CD4-positive, alpha-beta T cell treated with Interleukin-4 for 1 hour (primary cell): ENCODE measurements around the gene NPM3.

ENCODE experiments used
- DNase-seq, 2 donors: peaks; one replicate each; pipeline ENCODE4 v3.0.0-alpha.2; 2020 to 2022

Gene NPM3, protein sequence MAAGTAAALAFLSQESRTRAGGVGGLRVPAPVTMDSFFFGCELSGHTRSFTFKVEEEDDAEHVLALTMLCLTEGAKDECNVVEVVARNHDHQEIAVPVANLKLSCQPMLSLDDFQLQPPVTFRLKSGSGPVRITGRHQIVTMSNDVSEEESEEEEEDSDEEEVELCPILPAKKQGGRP

DNA sequence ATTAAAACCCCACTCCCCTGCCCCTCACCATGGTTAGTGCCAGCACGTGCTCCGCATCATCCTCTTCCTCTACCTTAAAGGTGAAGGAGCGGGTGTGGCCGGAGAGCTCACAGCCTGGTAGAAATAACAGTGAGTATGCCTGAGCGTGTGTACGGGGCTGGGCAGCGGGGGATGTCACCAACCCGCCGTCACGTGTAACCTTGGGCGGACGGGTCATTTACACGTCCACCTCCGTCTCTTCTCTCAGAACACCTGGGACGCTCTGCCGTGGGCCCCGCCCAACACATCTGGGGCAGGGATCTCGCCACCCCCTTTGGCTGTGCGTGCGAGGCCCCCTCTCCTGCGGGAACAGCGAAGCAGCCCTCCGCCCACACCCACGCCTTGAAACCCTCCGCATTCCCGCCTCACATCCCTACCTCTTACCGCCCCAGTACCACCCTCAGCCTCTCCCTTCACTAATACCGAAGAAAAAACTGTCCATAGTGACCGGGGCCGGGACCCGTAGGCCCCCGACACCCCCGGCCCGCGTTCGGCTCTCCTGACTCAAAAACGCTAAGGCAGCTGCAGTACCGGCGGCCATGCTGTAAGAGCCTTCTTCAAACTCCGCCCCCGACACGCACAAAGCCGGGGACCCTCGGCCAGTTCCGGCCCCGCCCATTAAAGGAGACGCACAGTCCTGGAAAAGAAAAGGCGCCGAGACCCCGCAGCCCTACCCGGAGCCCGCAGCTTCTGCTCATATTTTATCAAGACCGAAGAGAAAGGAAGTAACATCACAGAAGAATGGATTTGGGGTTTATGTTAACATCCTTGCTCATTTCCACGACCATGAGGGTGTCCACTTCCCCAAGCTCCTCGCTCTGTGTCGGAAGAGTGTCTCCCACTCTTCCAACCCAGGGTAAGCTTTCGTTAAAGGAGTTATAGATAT lies at the start of gene NPM3:
NPM3 (minus strand) TSS at position 636 of the 925 bp plus-strand sequence; CDS start at position 580, 56 bp downstream.
- peak; percentile 79 to 80 for DNase-seq

DNA sequence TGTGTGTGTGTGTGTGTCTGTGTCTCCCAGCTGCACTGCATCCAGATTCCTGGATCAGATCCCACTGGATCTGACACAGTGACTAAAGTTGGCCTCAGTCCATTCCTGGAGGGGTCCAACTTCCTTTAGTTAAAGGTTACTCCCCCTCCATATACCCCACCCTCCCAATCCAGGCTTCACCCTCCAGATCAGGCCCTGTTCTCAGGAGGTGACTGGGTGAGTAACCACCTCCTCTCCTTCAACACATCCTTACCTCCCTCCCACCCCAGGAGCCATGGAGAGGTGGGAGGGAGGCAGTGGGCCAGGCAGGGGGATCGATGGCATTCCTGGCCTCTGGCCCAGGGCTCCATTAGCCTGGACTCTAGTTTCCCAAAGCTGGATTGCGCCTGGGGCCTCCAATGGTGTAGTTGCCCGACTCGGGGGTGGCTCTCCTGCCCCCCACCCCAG lies 49.1 kb upstream of the NPM3 start:
- DNase-seq, result no peak

DNA sequence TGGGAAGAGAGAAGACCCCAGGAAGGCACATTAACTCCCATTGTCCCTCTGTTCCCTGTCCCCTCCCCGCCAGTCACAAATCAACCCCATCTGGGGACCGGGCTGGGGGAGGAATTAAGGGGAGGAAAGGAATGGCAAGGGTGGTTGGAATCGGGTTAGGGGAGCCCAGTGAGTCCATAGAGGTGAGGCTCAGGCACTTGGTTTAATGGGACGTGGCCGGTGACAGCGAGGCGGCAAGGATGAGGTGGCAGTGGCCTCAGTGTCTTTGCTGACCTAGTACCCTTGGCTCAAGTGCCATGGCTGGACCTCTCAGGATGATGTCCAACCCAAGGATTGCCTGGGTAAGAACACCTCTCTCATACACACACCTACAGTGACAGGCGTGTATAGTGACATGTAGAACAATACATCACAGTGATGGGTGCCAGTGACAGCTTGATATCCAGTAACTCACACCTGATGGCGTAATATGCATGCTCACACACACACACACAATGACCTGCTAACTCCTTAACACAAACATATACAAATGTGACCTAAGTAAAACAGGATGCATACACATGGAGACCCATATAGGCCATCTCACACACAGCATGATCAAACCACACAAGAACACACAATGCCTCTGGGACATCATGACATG lies 48.0 kb upstream of the NPM3 start:
- DNase-seq, result no peak

DNA sequence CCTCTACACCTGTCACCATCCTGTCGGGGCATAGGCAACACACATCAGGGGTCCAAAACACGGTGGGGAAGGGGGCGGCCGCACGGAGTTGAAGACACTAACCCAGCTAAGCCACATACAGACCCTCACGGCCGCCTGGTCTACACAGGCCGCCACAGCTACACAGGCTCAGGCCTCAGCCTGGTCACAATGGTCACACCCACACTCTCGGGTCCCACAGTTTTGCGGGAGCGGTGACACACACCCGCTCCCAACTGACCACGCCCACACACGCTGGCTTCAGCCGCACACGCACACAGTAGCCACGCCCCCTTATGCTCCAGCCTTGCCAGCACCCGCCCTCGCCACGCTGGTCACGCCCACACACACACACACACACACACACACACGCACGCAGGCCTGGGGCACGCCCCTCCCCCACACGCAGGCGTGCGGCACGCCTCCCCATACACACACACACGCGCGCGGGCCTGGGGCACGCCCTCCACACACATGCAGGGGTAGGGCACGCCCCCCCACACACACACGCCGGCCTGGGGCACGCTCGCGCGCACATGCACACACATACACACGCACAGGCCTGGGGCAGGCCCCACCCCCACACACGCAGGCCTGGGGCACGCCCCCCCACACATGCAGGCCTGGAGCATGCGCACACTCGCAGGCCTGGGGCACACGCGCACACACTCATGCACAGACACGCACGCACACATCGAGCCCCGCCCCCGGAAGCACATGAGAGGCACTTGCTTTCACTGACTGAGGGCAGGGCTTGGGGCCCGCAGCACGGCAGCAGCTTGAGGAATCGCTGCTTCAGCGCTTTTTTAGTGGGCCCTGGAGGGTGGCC lies 47.3 kb upstream of the NPM3 start:
- DNase-seq, result peak; percentile 95

DNA sequence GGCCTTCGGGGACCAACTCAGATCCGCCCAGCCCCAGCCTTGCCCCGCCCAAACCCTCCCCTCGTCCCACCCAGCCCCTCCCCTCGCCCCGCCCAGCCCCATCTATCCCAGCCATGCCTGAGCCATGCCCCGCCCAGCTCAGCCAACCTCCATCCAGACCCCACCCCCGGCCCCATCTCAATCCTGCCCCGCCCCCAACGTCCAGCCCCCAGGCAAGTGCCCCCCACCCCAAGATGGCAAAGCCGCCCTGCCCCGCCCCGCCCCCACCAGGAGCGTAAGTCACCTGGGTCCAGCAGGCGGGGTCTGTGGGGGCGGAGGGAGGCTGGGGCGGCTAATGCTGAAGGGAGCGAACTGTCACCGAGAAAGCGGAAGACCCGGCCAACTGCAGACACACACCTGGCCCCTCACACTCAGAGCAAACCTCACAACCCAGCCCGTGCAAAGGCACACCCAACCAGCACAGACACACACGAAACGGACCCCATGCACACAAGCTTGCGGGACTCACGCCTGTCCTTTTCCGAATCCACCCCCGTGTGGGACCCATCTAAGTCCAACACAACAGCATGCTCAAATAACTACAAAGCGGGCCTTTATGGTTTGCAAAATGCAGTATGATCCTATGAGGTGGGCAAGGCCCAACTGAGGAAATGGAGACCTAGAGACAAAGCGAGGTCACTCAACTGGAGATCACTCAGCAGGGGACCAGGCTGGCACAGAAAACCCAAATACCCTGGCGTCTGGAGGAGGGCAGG lies 46.5 kb upstream of the NPM3 start:
- peak; percentile 79 to 87 for DNase-seq

DNA sequence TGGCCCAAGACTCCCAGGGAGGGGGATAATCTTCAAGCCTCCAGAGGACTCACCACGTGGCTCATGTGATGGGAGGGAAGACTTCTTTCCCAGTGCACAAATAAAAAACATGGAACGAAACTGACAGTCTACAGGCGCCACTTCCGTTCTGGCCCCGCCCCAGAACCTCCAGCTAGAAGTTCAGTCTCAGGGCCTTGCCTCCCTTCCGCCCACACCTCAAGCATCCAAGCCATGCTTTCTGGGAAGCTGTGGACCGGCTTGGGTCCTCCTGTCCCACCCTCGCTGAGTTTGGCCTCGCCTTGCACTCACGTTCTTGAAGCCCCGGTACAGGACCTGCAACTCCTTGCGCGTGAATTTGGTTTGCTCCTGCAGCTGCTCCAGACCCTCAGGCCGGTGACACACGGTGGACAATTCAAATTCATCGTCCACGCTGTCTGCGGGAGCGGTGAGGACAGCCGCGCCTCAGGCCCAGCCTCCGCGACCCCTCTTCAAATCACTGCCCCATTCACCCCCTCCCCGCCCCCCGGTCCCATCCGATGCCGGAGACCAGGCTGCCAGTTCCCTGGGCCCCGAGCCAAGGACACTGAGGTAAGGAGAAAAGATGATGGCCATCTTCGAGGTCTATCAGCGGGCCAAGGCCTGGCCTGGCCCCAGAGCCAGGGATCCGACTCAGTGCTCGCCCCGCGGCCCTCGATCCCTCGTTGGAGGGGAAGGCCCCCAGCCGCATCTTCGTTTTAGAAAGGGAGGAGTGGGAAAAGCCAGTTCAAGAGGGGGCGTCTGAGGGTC lies 45.7 kb upstream of the NPM3 start:
- DNase-seq, result no peak

DNA sequence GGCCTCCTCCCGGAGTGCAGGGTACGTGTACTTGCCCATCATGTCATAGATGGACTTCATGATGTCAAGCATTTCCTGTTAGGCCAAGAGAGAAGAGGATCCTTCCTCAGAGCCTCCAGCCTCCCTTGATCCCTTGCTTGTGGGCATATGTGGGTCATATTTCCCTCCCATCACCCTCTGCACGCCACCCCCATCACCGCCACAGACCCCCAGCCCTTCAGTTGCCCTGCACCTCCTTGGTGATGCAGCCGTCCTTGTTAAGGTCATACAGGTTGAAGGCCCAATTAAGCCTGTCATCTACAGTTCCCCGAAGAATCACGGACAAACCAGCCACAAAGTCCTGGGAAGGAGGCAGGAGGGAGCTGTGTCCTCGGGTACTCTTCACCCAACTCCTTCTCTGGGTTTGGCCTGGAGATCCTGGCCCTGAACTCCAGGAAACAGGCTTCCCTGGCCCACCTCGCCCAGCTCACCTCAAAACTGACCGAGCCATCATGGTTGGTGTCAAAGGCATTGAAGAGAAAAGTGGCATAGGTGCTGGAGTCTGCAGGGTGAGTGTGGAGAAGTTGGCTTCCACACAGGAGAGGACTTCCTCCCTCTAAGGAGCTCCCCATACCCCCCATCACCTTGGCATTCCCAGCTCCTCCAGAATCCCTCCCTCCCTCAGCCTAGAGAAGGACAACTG lies 44.8 kb upstream of the NPM3 start:
- no peak for DNase-seq

DNA sequence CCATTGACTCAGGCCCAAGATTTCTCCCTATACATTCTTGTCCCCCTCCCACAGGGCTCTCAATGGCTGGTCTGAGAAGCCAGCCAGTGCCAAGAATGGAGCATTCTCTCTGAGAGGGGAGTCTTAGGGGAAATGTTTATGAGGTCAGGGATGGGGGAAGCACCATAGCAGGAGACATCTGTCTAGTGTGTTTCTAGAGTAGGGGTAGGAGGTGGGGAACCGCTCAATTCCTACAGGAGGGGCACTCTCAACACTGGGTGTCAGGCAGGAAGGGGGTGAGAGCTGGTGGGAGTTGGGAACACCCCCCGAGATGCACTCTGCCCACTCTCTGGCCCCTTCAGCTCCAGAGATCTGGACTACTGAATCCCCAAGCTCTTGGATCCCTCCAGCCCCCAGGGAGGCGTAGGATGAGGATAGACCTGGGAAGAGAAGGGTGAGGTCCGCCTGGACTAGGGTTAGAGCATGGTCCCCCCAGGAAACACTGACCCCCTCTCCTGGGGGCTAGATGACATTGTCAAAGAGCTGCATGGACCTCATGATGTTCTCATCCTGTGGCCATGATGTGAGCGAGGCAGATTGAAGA lies 43.7 kb upstream of the NPM3 start:
- no peak for DNase-seq

DNA sequence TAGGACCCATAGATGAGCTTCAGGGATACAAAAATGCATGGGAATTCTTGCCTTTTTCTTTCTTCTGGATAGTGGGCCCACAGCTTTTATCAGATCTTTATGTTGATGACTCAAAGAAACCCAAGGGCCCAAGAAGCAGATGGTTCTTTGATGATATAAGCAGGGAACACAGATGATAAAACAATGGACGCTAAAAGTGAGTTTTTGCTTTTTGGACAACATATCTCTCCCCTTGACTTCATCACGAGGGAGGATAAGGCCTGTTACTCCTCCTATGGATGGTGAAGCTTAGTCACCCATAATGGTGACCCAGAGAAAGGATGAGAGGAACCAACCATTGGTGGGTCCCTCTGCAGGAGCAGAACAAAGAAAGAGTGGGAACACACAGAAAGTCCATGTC lies 41.5 kb upstream of the NPM3 start:
- no peak for DNase-seq

DNA sequence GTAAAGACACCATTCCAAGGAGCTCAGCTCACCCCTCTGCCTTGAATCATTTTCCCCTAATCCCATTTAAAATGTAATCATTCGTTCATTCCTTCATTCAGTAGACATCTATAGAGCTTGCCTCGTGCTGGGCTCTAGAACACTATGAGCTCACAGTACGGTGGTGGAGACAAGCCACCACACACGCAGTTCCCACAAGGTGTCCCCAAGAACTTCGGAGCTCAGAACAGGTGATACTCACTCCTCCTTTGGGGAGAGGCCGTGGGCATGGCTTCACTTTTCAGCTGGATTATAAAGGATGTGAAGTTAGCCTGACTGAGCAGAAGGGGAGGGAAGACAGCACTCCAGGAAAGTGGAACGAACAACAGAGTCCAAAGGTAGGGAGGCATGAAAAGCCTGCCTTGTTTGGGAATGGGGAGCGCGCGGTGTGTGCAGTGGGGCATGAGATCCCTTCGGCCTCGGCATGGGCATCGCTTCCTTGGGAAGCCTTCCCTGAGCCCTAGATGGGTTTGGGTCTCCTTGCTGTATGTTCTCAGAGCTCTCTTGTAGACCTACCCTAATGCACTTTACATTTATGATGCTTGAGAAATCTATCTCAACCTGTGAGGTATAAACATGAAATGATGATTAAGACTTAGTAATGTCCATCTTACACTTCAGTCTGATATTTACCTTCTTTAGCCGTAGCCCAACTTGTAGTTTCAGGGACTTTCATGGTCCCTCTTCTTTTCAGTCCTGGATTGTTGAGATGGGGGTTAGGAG lies 35.8 kb upstream of the NPM3 start:
- DNase-seq, result no peak

DNA sequence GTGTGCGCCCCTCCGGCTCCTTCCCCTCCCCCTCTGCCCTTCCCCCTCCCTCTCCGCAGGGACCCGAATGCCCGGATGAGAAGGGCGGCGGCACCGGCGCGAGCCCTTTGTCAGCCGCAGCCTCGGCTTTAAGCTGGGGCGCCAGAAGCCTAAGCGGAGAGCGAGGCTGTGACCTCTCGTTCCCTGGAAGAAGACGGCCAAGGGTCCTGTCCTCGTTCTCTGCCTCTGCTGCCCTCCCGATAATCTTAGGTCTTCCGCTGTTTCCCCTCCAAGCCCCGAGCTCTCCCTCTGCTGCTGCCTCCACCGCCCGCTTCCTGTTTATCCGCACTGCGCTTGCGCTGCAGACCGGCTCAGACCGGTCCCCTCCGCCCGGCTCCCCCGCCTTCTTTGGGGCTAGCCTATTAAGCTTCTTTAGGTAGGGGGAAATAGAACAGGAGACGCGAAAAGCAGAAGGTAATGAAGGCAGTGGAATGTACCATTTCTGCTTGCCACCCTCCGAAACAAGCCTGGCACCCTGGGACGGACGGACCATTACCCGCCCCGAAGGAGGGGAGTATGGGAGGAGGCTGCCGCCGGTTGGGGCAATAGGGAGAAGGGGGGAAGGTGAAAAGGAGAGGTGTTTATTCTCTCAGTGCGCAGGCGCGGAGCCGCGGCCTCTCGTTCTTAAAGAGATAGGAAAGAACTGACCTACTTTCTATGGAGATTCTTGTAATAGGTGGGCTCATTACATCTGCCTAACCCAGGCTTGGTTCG lies 35.0 kb upstream of the NPM3 start, which contains the start of gene OGA:
OGA (minus strand) TSS at position 326 of the 753 bp plus-strand sequence. CDS start 422 bp downstream, outside the sequence.
- peak; percentile 100 for DNase-seq

DNA sequence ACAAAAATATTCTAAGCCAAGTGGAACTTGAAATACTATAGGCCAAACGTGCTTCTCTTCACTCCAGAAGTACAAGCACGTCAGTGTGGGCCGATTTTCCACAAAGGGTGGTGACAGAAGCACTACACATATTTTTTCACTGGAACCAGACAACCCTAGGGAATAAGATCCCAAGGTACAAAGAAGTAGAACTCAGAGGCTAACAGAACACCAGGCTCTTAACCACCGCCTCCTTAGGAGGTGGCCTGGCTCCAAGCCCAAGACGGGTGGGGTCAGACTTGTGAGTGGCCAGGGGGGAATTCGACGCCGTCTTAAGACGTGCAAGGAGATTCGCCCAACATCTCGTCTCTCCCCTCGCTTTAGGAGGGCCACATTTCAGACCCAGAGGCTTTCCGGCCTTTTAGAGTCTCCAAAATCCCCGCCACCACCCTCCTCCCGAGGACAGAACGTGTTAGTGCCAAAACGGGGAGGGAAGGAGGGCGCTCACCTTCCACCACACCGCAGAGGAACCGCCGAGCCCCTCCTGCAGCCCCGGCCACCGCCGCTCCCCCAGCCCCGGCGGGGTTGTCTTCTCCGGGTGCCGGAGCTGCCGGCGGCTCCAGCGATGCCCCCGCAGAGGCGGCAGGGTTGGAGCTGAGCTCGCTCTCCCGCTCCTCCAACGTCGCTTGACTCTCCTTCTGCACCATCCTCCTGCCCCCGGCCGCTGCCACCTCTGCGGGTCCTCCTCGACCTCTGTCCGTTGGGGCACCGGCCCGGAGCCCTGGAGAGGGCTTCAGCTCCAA lies 34.3 kb upstream of the NPM3 start:
- peak in 1 of 2 donors; percentile 43 for DNase-seq

DNA sequence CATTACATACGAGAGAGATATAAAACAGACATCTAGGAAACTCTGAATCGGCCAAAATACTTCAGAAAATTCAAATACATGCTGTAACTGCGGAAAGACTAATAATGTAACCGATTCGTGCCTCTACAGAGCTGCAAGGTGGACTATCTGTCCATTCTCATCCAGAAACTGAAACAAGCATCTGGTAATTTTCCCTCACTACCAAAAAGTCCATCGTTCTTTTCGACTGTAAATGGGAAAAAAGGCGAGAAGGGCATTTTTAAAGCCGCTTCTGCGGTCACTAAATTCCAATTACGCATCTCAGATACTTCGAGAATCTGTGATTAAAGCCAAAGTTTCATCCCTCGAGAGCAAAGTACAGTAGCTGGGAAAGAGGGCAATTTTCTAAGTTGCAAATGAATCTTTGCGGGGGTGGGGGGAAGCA lies 33.7 kb upstream of the NPM3 start:
- DNase-seq, result no peak

DNA sequence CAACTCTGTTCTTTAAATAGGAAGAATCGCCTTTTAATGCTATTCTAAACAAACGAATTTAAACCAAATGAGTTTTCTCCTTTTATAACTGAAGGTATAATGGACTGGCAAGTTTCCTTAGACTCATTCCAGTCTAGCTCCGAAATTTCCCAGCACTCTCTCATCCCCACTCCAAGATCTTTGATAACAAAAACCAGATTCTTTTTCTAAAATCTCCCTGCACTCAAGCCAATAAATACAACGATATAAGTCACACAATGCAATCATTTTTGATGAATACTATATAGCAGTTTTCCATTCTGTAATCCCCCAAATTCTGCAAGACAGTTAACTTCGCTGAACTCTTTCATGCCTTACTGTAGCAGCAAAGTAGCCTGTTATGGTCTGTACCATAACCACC lies 33.1 kb upstream of the NPM3 start:
- no peak for DNase-seq

DNA sequence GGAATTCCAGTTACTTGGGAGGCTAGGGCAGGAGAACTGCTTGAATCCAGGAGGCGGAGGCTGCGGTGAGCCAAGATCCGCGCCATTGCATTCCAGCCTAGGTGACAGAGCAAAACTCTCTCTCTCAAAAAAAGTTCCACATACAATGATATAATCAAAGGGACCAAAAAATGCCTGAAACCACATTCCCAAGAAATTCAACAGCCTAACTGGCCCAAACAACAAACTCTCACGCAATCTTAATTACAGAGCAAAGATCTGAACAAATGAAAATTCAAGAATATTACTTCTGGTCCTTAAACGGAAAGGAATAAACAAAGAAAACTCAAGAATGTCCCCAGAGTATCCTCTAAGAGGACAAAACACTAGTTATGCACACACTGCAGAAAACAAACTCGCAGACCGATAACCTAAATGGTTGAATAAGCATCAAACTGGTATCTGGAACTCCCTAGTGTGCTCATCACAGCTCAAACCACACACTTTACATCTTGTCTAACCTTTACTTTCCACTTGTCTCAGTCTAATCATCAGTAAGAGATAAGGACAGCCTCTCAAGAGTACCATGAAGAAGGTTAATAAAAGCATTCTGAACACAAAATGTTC lies 31.3 kb upstream of the NPM3 start:
- no peak for DNase-seq

DNA sequence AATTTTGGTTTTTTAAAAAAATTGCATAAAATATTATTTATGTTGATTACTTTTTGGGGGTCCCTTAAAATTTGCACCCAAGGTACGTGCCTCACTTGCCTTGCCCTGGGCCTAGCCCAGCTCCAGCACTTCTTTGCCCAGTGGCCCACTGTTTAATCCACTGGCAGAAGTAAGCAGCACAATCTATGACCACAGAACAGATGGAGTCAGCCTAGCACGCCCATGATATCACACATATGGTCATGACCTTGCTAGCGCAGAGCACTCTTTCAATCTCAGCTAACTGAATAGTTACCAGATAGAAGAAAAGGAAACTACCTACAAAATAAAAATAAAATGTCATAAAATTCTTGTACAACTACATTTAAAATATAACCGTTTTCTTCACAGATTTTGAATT lies 29.4 kb upstream of the NPM3 start:
- no peak for DNase-seq

DNA sequence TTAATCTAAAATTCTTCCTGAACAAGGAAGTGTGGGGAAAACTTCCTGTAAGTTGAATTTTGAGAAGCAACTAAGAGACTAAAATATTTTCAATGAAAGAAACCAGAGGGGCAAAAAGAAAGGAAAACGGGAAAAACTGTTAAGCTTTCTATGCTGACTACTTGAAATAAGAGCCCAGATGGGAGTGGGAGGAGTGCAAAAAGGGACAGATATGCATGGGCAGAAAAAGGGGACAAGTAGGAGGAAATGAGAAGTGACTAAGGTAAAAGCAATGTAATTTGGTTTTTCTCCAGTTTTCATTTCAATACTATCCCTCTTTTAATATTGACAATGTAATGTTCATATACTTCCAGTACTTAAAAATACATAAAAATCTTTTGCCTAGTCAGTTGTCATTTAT lies 23.9 kb upstream of the NPM3 start:
- no peak for DNase-seq
